Measurements from ENCODE around the gene REPS1. TPM values are rescaled to one million over a fixed set of nuclear protein-coding genes. Genes with fewer than 3 reads are reported as not detected.

REPS1 gene
- polyA plus RNA-seq, 1 of the 3 experiments (the other 2 are of a cell fraction), result 26.2 TPM

GRCh38 chr6:138885156-138885819 lies 102.8 kb downstream of the REPS1 start:
- H3K27ac ChIP-seq (ENCODE audit: low read depth in 2 of 2, low read length in 1 of 2), result no peak overlapping the region
- H3K4me3 ChIP-seq (ENCODE audit: low read depth in 2 of 2, low read length in 1 of 2), result no peak overlapping the region
- H3K4me1 ChIP-seq (ENCODE audit: control insufficient read depth in 1 of 2, insufficient read depth in 2 of 2, low read depth in 1 of 2, low read length in 1 of 2), result no peaks in the 10 kb centered on the region
- 69% methylated on average over 12 of the region's 13 CpGs for WGBS (ENCODE audit: low lambda C conversion rate)
- no peak for DNase-seq
- no peaks in the 10 kb centered on the region for H3F3A ChIP-seq (replicated peaks; ENCODE audit: insufficient read depth)
- H3K9ac ChIP-seq, result no peak overlapping the region
- no peak overlapping the region for H2AFZ ChIP-seq (ENCODE audit: low read depth)
- no peaks in the 10 kb centered on the region for H3K36me3 ChIP-seq (replicated peaks in 1 of 2; ENCODE audit: control insufficient read depth in 1 of 2, insufficient read depth in 2 of 2, low read length in 1 of 2)
- H3K9me2 ChIP-seq, result no peaks in the 10 kb centered on the region
- no peaks in the 10 kb centered on the region for H4K20me1 ChIP-seq (ENCODE audit: insufficient read depth)
- ChIA-PET POLR2A (no interaction called here), CTCF (no interaction called here)
- TF ChIP-seq RFX5 (IDR thresholded peaks at IDR 0.05; ENCODE audit: low read length) (no peak), USF1 (IDR thresholded peaks at IDR 0.05; ENCODE audit: borderline replicate concordance, low read depth) (no peak), FOSL2 (IDR thresholded peaks at IDR 0.05; ENCODE audit: borderline replicate concordance, low read depth) (no peak), NFIC (IDR thresholded peaks at IDR 0.05; ENCODE audit: borderline replicate concordance) (no peak), CTCF (IDR thresholded peaks at IDR 0.05) (no peak)
- H3K9me3 ChIP-seq, result no peaks in the 10 kb centered on the region
- H3K27me3 ChIP-seq (ENCODE audit: insufficient read depth), result no peaks in the 10 kb centered on the region
- H3K4me2 ChIP-seq, result no peak overlapping the region
- H3K79me2 ChIP-seq (ENCODE audit: insufficient read depth), result no peaks in the 10 kb centered on the region

- Histone ChIP-seq H3K27ac (ENCODE audit: low read depth in 2 of 2, low read length in 1 of 2) (no peak overlapping the region), H3K4me2 (no peak overlapping the region), H3K79me2 (ENCODE audit: insufficient read depth) (no peaks in the 10 kb centered on the region), H3K36me3 (replicated peaks in 1 of 2; ENCODE audit: control insufficient read depth in 1 of 2, insufficient read depth in 2 of 2, low read length in 1 of 2) (no peaks in the 10 kb centered on the region), H3K9me3 (no peaks in the 10 kb centered on the region), H3K4me1 (ENCODE audit: control insufficient read depth in 1 of 2, insufficient read depth in 2 of 2, low read depth in 1 of 2, low read length in 1 of 2) (no peaks in the 10 kb centered on the region), H3K9ac (no peak overlapping the region), H3K27me3 (ENCODE audit: insufficient read depth) (no peaks in the 10 kb centered on the region), H4K20me1 (ENCODE audit: insufficient read depth) (no peaks in the 10 kb centered on the region), H3K4me3 (ENCODE audit: low read depth in 2 of 2, low read length in 1 of 2) (no peak overlapping the region), H3K9me2 (no peaks in the 10 kb centered on the region), H2AFZ (ENCODE audit: low read depth) (no peak overlapping the region), H3F3A (replicated peaks; ENCODE audit: insufficient read depth) (no peaks in the 10 kb centered on the region)
- CTCF ChIA-PET, result interaction anchor here (0.6 kb wide), 1 partner anchor 166 kb away, joined by 3 read pairs; no protein-coding TSS in a partner anchor
- POLR2A ChIA-PET, result no interaction called here
- WGBS (ENCODE audit: low lambda C conversion rate), result 77% methylated on average over 7 of the region's 7 CpGs
- DNase-seq, result no peak
- no peak for TF ChIP-seq ELF1 (IDR thresholded peaks at IDR 0.05)
- TF ChIP-seq NFIC (IDR thresholded peaks at IDR 0.05; ENCODE audit: borderline replicate concordance), result no peak
- TF ChIP-seq POLR2AphosphoS5 (IDR thresholded peaks at IDR 0.05; ENCODE audit: low read depth, low read length), result no peak
- no peak for TF ChIP-seq GABPA (IDR thresholded peaks at IDR 0.05; ENCODE audit: low read depth)
- TF ChIP-seq RFX5 (IDR thresholded peaks at IDR 0.05; ENCODE audit: low read length), result no peak
- TF ChIP-seq RAD21 (IDR thresholded peaks at IDR 0.05; ENCODE audit: low read length), result no peak
- TF ChIP-seq EP300 (IDR thresholded peaks at IDR 0.05; ENCODE audit: borderline replicate concordance in 1 of 2, low read depth in 1 of 2, low read length in 1 of 2), result no peak
- no peak for TF ChIP-seq ZBTB33 (IDR thresholded peaks at IDR 0.05; ENCODE audit: borderline replicate concordance, low read depth)
- no peak for TF ChIP-seq SIN3A (IDR thresholded peaks at IDR 0.05; ENCODE audit: borderline replicate concordance, low read depth, low read length)
- no peak for TF ChIP-seq USF1 (IDR thresholded peaks at IDR 0.05; ENCODE audit: borderline replicate concordance, low read depth)
- no peak for TF ChIP-seq TCF12 (IDR thresholded peaks at IDR 0.05)
- no peak for TF ChIP-seq FOSL2 (IDR thresholded peaks at IDR 0.05; ENCODE audit: borderline replicate concordance, low read depth)
- no peak for TF ChIP-seq USF2 (IDR thresholded peaks at IDR 0.05; ENCODE audit: borderline replicate concordance, low read depth, low read length)
- no peak for TF ChIP-seq EZH2phosphoT487 (IDR thresholded peaks at IDR 0.05; ENCODE audit: borderline replicate concordance, low read depth)
- no peak for TF ChIP-seq IRF3 (IDR thresholded peaks at IDR 0.05; ENCODE audit: low read depth, low read length)
- no peak for TF ChIP-seq FOXM1 (IDR thresholded peaks at IDR 0.05; ENCODE audit: low read depth)
Observed at GRCh38 chr6:138882369-138883017, 105.6 kb downstream of the REPS1 start.
